ENCODE data around the gene CEMP1. TPM values are rescaled to one million over a fixed set of nuclear protein-coding genes. Genes with fewer than 3 reads are reported as not detected.

The CEMP1 gene
- total and polyA plus RNA-seq, 10 of the 15 experiments (the other 5 are each of a cell fraction or from before 2014, with no cell fraction given) = 0.05 to 8.2 (median 1.5) TPM; not detected in 5

DNA sequence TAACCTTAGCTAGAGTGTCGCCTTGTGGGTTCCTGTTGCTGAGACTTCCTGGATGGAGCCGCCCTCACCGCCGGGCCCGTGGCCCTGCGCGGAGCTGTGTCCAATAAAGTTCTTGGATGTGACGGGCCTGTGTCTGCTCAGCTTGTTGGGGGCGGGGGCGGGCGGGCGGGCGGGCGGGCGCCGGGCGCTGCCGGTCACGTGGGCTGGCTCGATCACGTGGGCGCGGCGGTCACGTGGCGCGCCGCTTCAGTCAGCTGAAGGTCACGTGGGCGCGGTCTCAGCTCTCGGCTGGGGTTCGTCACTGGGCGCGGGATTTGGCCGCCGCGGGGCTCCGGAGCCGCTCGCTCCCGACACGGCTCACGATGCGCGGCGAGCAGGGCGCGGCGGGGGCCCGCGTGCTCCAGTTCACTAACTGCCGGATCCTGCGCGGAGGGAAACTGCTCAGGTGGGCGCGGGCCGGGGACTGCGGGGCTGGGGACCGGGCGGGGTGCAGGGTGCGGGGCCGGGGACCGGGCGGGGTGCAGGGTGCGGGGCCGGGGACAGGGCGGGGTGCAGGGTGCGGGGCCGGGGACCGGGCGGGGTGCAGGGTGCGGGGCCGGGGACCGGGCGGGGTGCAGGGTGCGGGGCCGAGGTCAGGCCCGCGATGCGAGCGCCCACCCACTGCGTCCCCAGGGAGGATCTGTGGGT, 11.0 kb downstream of the CEMP1 start, which contains the start of gene AMDHD2 (continued):
- TF ChIP-seq CBX5 (IDR thresholded peaks at IDR 0.05; ENCODE audit: low read depth) = no peak

DNA sequence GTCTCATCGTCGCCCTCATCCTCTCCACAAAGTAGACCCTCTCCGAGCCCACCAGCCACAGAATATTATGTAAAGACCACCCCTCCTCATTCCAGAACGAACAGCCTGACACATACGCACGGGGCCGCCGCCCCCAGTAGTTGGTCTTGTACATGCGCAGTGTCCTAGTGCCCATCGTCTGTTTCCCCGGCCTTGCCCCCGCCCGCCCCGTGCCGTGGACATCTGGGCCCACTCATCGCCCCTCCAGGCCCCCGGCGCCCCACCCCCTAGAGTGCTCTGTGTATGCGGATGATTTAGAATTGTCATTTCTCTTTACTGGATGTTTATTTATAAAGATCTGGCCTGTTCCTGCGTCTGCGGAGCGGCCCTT, 11.5 kb downstream of the CEMP1 start:
- BruUV-seq (replicated peaks) = no TSS peak
- FAIRE-seq (no peak), DNase-seq (ENCODE audit: low read depth, low spot score) (no peak), ATAC-seq (no peak)
- peaks cover 9 to 18% of the 10 kb centered on the region in 2 experiments; a peak in 3 of 4 replicates for H3K36me3 ChIP-seq (ENCODE audit: control insufficient read depth in 2 of 2, insufficient read depth in 2 of 2, low read length in 1 of 2)
- H3K27me3 ChIP-seq (replicated peaks in 1 of 2; ENCODE audit: control insufficient read depth in 2 of 2, insufficient read depth in 2 of 2, low read length in 1 of 2) = no peaks in the 10 kb centered on the region
- H3K79me2 ChIP-seq (ENCODE audit: control insufficient read depth, insufficient read depth, low read length) = peaks cover 55% of the 10 kb centered on the region
- ChIA-PET RAD21 (ENCODE audit: unreplicated experiment) (no interaction called here), CTCF (interaction anchor here (1.1 kb wide), 1 partner anchor 90 kb away, joined by 4 read pairs; no protein-coding TSS in a partner anchor), SMC1A (ENCODE audit: uncharacterized antibody, unreplicated experiment) (no interaction called here), POLR2A (interaction anchor here (0.8 to 1.1 kb wide), 2 partner anchors 10 to 12 kb away, joined by 3 to 4 read pairs; partner anchors contain the start of gene CEMP1)
- peaks cover 17% of the 10 kb centered on the region for H3K4me1 ChIP-seq (ENCODE audit: control insufficient read depth, insufficient read depth, low read length)
- no peak overlapping the region for H2AFZ ChIP-seq (ENCODE audit: control insufficient read depth, low read depth, low read length)
- TF ChIP-seq, protein P1, sequence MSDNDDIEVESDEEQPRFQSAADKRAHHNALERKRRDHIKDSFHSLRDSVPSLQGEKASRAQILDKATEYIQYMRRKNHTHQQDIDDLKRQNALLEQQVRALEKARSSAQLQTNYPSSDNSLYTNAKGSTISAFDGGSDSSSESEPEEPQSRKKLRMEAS (IDR thresholded peaks at IDR 0.05; ENCODE audit: low read depth, low read length) = no peak
- no peak for TF ChIP-seq ZNF217 (IDR thresholded peaks at IDR 0.05)
- TF ChIP-seq DPF2 (IDR thresholded peaks at IDR 0.05) = no peak
- 55% methylated on average over 11 of the region's 22 CpGs for WGBS (ENCODE audit: insufficient coverage, insufficient replicate concordance, low lambda C conversion rate, missing lambda C conversion rate)
- intact Hi-C loops (cut with micrococcal nuclease; ENCODE audit: unreplicated experiment) = no loop called here
- H3K9ac ChIP-seq (ENCODE audit: control insufficient read depth, insufficient read depth, low read length) = no peak overlapping the region
- 0 out of 2 replicates have a peak overlapping the region, but pooled peaks have one; percentile 48 for H3K4me2 ChIP-seq (ENCODE audit: control insufficient read depth, insufficient read depth)
- H4K20me1 ChIP-seq (ENCODE audit: control insufficient read depth, insufficient read depth) = peaks cover 9% of the 10 kb centered on the region
- no peaks in the 10 kb centered on the region for H3K9me3 ChIP-seq (replicated peaks; ENCODE audit: control insufficient read depth, insufficient read depth, low read length)
- in situ Hi-C loops (cut with MboI) = no loop called here
- peak overlapping the region; percentile 44; the same call in 1 of the 2 replicates for H3K4me3 ChIP-seq
- H3K27ac ChIP-seq (ENCODE audit: control insufficient read depth, insufficient read depth) = no peak overlapping the region
